Lung (tissue), 12 donors: Measurements from ENCODE around the gene SACS. TPM values are rescaled to one million over a fixed set of nuclear protein-coding genes. Genes with fewer than 3 reads are reported as not detected.
A peak's percentile ranks its signal among the peaks of the same experiment; 100 is the strongest.

ENCODE experiments used
- ATAC-seq: fragments of 200-7000 bp; cut with Tn5 transposase; one replicate; pipeline ENCODE4 v1.9.1; 2020; ENCODE audit warnings: moderate number of reproducible peaks; ENCODE audit not compliant: insufficient read depth, low FRiP score
- DNase-seq, 3 donors: peaks; one replicate each; pipeline ENCODE4 v3.0.0-alpha.2; 2013 to 2017
- H3K27ac ChIP-seq, 2 donors: one replicate each; pipeline ENCODE4 v1.5.1; 2013; ENCODE audit warnings: mild to moderate bottlenecking in 2 of 2, moderate library complexity in 2 of 2, control low read depth in 1 of 2, inconsistent platforms in 1 of 2, low read depth in 1 of 2, low read length in 1 of 2
- H3K27me3 ChIP-seq, 3 donors: one replicate each; pipeline ENCODE4 v1.5.1; 2013; ENCODE audit warnings: low read length in 2 of 3; ENCODE audit not compliant: control insufficient read depth in 3 of 3, insufficient read depth in 3 of 3
- H3K36me3 ChIP-seq, 4 donors: one replicate each; pipeline ENCODE4 v1.5.1; 2013; ENCODE audit warnings: low read length in 4 of 4, mild to moderate bottlenecking in 1 of 4, moderate library complexity in 1 of 4; ENCODE audit not compliant: control insufficient read depth in 4 of 4, insufficient read depth in 4 of 4
- H3K4me1 ChIP-seq, 5 donors: one replicate each; pipeline ENCODE4 v1.5.1; 2013; ENCODE audit warnings: low read length in 5 of 5, mild to moderate bottlenecking in 2 of 5, moderate library complexity in 1 of 5; ENCODE audit not compliant: control insufficient read depth in 5 of 5, insufficient read depth in 5 of 5
- H3K4me3 ChIP-seq: one replicate; pipeline ENCODE4 v1.5.1; 2013; ENCODE audit warnings: mild to moderate bottlenecking, control low read depth, moderate library complexity
- H3K9ac ChIP-seq, 2 donors: one replicate each; pipeline ENCODE4 v1.5.1; 2013; ENCODE audit warnings: low read length in 2 of 2, control low read depth in 1 of 2; ENCODE audit not compliant: insufficient read depth in 1 of 2
- H3K9me3 ChIP-seq, 4 donors: one replicate each; pipeline ENCODE4 v1.5.1; 2013; ENCODE audit warnings: low read length in 3 of 4, mild to moderate bottlenecking in 1 of 4, moderate library complexity in 1 of 4; ENCODE audit not compliant: control insufficient read depth in 4 of 4, insufficient read depth in 3 of 4
- WGBS, 2 donors: extraction: QIAGEN DNeasy Blood & Tissue Kit; methylation state at CpG; one replicate each; pipeline ENCODE4 v1.1.7; 2013; 5-methylcytosine and 5-hydroxymethylcytosine counted together
- polyA plus RNA-seq, 2 donors: library from polyadenylated mRNA; stranded (reverse); fragments of 200-250 nt; gene quantifications; one replicate each; pipeline ENCODE4 v1.2.1, GENCODE V29; 2013
- total RNA-seq, 2 donors: library from RNA; depleted of rRNA in 1 of 2; stranded (reverse); fragments of >200 nt in 1 of 2; gene quantifications; one replicate each; pipeline ENCODE4 v1.2.1, GENCODE V29; 2014 to 2021
- TF ChIP-seq, protein P1 (sequence below): IDR thresholded peaks from 2 replicates; pipeline ENCODE4 v1.5.1; 2012; ENCODE audit warnings: mild to moderate bottlenecking; ENCODE audit errors: control extremely low read depth, extremely low read depth
- donor health status: control.
- donor health status: control.
- donor health status: Bipolar disorder and iron deficiency.
- donor health status: healthy.
- donor health status: DM: yes; HTN: yes; CAD: no.

Gene SACS
- total and polyA plus RNA-seq, 4 donors = 2.5 to 21.7 (median 7.0) TPM

- ATAC-seq = no peak
- no peaks in the 10 kb centered on the region for H3K9me3 ChIP-seq
- no peak overlapping the region for H3K9ac ChIP-seq
- no peak overlapping the region for H3K4me3 ChIP-seq
- H3K36me3 ChIP-seq = no peaks in the 10 kb centered on the region
- WGBS, 2 donors = 92 to 95% methylated on average over 6 of the region's 6 CpGs
- no peaks in the 10 kb centered on the region for H3K27me3 ChIP-seq
- DNase-seq = no peak
- peaks cover 0 to 21% (median 13%) of the 10 kb centered on the region in 5 donors for H3K4me1 ChIP-seq
- no peak overlapping the region for H3K27ac ChIP-seq
- TF ChIP-seq, protein P1, sequence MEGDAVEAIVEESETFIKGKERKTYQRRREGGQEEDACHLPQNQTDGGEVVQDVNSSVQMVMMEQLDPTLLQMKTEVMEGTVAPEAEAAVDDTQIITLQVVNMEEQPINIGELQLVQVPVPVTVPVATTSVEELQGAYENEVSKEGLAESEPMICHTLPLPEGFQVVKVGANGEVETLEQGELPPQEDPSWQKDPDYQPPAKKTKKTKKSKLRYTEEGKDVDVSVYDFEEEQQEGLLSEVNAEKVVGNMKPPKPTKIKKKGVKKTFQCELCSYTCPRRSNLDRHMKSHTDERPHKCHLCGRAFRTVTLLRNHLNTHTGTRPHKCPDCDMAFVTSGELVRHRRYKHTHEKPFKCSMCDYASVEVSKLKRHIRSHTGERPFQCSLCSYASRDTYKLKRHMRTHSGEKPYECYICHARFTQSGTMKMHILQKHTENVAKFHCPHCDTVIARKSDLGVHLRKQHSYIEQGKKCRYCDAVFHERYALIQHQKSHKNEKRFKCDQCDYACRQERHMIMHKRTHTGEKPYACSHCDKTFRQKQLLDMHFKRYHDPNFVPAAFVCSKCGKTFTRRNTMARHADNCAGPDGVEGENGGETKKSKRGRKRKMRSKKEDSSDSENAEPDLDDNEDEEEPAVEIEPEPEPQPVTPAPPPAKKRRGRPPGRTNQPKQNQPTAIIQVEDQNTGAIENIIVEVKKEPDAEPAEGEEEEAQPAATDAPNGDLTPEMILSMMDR = no peak
Observed at GRCh38 chr13:23383151-23383550, 50.4 kb downstream of the SACS start.

GRCh38 chr13:23381866-23382265 lies 51.6 kb downstream of the SACS start:
- peaks cover 3 to 30% (median 20%) of the 10 kb centered on the region in 5 donors for H3K4me1 ChIP-seq
- H3K27ac ChIP-seq = no peak overlapping the region
- TF ChIP-seq, protein P1 = no peak
- WGBS, 2 donors = 50 to 64% methylated on average over 6 of the region's 6 CpGs
- no peak overlapping the region for H3K4me3 ChIP-seq
- no peaks in the 10 kb centered on the region for H3K9me3 ChIP-seq
- H3K27me3 ChIP-seq = no peaks in the 10 kb centered on the region
- no peak overlapping the region for H3K9ac ChIP-seq
- ATAC-seq (no peak), DNase-seq (peak; percentile 40 to 88 (median 87))
- no peaks in the 10 kb centered on the region for H3K36me3 ChIP-seq

DNA sequence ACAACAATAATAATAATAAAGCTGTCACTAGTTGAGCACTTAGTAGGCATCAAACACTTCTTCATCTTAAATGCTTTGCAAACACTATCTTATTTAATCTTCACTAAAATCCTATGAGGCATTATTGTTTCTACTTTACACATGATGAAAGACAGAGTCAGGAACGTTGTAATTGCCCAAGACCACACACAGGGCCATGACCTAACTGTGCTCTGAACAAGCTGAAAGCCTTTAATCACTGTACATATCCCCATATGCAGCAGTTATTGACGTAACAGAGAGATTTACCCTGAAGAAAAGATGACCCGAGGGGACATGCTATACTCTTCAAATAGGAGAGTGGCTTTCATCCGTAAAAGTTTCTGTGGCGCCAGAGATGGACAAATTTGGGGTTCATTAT lies 53.0 kb downstream of the SACS start:
- Histone ChIP-seq H3K36me3 (no peaks in the 10 kb centered on the region), H3K9ac (no peak overlapping the region), H3K27ac (no peak overlapping the region), H3K4me3 (no peak overlapping the region), H3K27me3 (no peaks in the 10 kb centered on the region), H3K4me1 (peaks cover 3 to 30% (median 20%) of the 10 kb centered on the region in 5 donors), H3K9me3 (no peaks in the 10 kb centered on the region)
- TF ChIP-seq, protein P1 = no peak
- DNase-seq = peak; percentile 44 to 70 (median 54)
- 66 to 77% methylated on average over 5 of the region's 5 CpGs for whole genome bisulfite sequencing, 2 donors
- ATAC-seq = no peak
